SK-N-SH (cell line): ENCODE data around the gene PARP2.

Source experiments
- CTCF ChIP-seq: fragments of 200-600 bp; sonication (generic); IDR thresholded peaks from 2 replicates; pipeline ENCODE4 v1.6.1; 2017; ENCODE audit warnings: antibody characterized with exemption, mild to moderate bottlenecking, moderate library complexity
- ELF1 ChIP-seq: IDR thresholded peaks from 2 replicates; pipeline ENCODE4 v1.4.0; 2012
- SMC3 ChIP-seq: IDR thresholded peaks from 2 replicates; pipeline ENCODE4 v1.6.1; 2012; ENCODE audit warnings: low read depth, low read length, improper control_type of control experiment
- TEAD4 ChIP-seq: IDR thresholded peaks from 2 replicates; pipeline ENCODE4 v1.4.0; 2012; ENCODE audit warnings: mild to moderate bottlenecking, borderline replicate concordance; ENCODE audit not compliant: insufficient read depth

DNA sequence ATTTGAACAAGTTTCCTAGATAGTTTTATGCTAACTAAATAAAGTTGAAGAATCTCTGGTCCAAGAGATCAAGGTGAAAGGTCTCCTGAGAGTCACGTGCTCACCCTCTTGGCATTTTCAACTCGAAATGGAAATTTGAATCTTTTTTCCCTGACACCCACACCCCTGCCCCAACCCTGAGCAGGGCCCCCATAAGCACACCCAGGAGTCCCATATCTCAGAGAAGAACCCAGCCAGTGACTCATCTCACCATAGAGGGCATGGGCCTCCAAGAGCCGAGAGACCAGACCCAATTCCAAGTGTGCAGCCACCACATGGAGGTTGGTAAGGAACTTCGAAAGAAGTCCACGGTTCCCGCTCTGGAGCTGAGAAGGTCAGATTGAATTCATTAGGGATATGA is 37.2 kb downstream of the PARP2 start:
- TF ChIP-seq CTCF (no peak), SMC3 (no peak), ELF1 (no peak), TEAD4 (no peak)
